T-helper 9 cell (primary cell): ENCODE measurements around the gene GTSE1.
A peak's percentile ranks its signal among the peaks of the same experiment; 100 is the strongest.

Source experiments
- DNase-seq: peaks from one replicate; pipeline ENCODE4 v3.0.0-alpha.2; 2020

The GTSE1 gene

DNA sequence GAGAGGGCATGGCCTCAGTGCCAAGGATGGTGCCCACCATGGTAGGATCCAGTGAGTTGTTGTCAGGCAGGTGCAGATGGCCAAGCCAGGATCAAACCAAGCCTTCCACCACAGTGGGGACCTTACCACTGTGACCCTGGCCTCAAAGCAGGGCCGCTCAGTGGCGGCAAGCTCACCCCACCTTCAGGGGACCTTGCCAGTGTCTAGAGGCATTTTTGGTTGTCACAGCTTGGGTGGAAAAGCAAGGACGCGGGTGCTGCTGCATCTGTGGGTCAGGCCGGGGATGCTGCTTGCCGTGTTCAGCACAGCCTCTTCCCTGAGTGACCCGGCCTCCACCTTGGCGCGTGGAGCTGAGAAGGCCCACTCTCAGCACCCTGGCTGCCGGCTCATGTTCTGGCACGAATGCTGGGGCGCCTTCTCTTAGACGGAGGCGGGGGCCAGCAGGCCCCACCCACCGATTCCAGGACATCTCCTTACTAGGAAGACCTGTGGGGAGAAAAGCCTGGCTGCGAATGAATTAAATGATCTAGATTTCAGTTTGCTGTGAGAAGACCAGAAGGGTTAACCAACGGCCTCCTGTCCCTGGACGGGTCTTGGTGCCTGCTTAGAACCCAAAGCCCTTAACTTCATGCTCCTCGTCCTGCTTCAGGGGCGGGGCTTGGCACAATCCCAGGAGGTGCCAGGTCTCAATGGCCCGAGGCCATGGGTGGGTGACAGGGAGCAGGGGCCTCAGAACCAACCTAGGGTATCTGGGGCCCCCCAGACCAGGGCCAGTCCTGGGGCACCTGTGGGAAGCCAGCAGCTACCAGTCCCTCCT, 57.7 kb downstream of the GTSE1 start:
- no peak for DNase-seq

DNA sequence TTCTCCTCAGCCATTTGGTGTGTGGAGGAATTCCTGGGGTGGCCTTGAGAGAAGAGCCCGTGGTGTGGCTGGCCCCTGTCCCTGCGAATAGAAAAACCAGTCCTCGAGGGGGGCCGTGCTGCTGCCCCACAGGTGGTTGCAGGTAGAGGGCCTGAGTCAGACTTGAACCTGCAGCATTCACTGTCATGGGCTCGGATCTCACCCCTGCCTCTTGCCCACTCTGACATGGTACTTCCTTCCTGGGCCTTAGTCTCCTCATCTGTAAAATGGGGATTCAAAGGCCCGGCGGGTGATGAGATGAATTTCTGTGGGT, 58.3 kb downstream of the GTSE1 start:
- DNase-seq: no peak

DNA sequence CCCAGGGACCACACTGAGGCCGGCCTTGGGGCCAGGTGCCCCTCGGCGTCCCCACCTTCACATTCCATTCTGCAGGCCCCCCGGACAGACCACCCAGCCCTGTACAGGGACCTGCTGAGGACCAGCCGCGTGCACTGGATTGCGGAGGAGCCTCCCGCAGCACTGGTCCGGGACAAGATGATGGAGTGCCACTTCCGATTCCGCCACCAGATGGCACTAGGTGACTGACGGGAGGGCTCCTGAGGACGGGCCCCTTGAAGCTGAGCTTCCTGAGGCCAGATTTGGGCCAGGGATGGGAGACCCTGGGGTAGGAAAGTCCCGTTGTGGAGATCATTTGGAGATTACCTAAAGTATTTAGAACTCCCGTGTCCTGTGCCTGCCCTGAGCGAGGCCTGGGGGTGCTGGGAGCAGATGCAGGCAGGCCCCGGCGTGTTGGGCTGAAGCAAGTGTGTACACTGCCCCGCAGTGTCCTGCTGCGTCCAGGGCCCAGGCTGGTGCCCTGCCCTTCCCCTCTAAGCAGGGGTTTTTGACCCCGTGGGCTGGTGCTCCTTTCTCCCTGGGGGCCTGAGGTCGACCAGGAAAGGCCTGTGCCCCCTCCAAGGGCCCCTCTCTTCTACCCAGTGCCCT, 58.8 kb downstream of the GTSE1 start:
- DNase-seq: peak; percentile 32

DNA sequence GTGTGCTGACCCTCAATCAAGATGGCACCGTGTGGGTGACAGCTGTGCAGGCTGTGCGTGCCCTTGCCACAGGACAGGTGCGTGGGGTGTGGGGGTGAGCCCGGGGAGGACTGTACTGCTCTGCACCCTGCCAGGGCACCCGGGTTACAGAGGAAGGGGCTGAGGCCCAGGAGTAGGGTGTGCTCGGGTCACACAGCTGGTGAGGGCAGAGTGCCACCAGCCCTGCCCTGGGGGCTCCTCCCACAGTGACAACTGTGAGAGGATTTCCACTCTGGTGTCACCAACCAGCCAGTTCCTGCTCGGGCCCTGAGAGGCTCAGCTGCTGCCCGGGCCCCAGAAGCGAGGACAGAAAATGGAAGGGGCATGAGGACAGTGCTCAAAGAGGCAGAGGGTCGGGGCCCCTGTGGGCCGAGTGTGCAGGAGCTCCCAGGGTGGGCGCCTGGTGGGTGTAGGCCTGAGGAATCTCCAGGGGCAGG, 59.4 kb downstream of the GTSE1 start:
- no peak for DNase-seq

DNA sequence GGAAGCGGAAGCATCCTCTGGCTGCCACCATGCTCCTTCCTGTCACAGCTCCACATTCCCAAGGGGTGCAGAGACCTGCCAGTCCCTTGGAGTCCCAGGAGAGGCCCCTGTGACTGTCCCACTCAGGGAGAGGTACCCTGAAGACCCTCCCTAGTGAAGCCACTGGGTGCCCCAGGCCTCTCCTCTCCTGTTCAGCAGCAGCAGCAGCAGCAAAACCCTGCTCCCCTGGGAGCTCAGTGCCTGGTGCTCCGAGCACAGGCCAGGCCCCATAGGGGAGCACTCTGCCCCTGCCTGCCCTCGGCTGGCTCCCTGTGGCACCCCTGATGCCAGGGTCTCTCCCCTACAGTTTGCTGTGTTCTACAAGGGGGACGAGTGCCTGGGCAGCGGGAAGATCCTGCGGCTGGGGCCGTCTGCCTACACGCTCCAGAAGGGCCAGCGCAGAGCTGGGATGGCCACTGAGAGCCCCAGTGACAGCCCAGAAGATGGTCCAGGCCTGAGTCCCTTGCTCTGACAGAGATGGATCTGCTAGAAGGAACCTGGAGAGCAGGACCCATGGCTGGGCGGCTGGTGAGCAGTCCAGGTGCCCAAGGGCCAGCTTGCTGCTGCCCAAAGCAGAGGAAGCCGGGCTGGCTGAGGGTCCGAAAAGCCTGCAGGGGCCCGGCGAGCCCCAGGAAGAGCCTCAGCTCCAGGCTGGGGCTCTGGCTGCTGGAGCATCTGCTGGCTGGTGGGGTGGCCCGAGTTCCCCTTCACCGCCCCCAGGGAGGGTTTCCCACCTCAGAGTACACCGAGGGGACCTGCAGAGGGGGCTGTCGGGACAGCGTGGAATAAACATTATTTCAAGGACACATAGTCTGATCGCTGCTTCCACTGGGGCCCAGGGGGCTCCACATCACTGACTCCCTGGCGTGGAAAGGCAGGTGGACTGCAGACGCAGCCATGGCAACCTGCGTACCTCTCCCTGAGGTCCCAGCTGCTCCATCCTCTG, 60.1 kb downstream of the GTSE1 start:
- DNase-seq: no peak

DNA sequence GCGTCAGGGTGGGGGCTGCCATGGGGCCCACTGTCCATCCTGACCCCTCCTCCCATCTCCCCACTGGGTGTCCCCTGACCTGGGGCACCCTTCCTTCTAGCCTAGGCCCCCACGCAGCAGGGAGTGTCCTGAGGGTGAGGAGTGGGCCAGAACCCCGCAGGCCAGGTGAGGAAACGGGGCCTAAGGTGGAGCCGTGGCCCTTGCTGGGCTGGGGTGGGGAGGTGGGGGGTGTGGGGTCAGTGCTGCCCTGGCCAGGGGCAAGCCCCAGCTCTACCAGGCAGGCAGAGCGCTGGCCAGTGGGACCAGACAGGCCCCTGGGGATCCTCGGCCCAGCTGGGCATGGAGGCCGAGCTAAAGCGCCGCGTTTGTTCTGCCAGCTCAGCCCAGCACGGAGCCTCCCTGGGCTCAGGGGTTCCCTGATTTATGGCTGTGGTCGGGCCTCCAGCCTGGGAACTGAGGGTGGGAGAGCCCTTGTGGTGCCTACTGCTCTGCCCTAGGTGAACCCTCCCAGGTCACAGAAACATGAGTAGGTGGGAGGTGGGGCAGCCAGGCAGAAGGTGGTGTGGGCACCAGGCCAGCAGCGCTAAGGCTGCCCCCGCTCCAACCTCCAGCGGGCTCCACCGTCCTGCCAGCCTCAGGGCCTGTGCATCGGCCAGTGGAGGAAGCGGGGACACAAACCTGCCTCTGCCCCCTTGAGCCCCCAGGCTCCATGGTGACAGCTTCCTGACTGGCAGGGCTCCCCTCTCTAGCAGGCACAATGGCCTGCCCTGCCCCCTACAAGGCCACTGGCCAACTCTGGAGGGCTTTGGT, 61.2 kb downstream of the GTSE1 start:
- DNase-seq: no peak

DNA sequence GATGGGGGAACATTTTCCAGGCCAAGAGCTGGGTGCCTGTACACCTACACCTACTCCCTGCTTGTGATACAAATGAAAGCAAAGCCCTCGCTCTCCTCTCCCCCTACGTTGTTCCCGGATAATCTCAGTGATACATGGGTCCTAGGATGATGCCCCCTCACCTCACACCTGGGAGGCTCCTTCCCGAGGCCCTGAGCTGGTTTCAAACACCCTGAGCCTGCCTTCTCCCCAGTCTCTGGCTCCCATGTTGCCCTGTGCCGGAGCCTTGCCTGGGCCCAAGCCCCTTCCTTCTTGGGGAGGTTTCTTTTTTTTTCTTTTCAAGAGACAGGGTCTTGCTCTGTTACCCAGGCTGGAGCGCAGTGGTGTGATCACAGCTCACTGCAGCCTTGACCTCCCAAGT, 62.1 kb downstream of the GTSE1 start:
- no peak for DNase-seq

DNA sequence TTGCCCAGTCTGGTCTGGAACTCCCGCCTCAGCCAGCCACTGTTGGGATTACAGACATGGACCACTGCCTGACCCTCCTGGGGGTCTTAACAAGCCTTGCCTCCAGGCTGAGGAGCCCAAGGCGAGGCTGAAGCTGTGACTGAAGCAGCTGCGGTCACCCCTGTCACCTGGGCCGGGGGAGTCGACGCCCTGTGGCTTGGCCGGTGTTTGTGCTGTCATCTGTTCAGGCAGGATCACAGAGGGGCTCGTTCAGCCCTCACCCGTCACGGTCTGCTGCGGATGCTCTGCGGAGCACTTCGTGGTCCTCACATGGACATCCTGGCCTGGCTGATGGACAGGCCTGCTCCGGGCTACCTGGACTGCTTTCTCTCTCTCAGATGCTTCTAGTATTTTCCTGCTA, 62.7 kb downstream of the GTSE1 start:
- no peak for DNase-seq

DNA sequence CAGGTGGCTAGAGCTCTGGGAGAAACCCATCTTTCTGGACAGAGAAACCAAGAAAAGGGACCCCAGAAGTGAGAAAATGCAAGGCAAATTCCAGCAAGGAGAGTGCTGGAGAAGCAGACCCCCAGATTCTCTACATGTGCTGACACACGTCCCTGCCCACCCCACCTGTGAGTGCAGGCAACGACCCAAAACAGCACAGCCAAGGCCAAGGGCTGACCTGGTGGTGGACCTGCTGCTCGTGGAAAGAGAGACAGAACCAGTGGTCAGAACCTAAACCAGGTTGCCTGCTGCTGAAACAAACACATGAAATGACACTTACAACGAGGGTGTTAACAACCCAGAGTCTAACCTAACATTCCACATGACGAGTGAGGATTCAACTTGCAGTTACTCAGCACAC, 63.4 kb downstream of the GTSE1 start:
- no peak for DNase-seq

DNA sequence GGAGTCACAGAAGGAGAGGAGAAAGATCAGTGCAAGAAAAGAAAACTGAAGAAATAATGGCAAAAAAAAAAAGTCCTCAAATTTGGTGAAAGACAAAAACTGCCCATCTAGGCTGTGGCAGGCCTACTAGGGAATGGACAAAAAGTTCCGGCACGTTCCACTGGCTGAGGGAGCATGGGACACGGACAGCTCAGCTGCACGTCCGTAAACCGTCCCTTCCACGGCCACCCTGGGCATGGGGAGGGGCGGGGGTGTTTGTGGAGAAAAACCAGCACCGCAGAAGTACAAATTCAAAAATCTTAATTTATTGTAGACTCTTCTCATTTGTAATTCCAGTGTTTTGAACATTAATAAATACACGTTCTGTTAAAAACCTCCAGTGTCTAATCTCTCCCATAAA, 64.2 kb downstream of the GTSE1 start:
- DNase-seq: no peak

DNA sequence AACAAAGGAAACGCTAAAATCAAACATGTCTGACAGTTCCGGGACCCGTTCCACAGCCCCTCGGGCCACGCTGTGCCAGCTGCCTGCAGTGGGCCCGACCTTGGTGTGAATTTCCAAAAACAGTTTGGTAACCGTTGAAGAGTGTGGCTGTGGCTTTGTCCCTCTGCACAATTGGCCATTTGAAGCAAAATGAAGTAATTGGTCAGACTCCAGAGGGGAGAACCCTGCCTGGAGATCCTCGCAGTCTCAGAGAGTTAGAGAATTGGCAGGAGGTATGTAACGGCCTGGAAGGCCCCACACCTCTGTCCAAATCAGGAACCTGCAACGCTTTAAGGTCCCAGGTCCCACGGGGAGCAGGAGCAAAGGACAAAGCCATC, 65.1 kb downstream of the GTSE1 start:
- no peak for DNase-seq

DNA sequence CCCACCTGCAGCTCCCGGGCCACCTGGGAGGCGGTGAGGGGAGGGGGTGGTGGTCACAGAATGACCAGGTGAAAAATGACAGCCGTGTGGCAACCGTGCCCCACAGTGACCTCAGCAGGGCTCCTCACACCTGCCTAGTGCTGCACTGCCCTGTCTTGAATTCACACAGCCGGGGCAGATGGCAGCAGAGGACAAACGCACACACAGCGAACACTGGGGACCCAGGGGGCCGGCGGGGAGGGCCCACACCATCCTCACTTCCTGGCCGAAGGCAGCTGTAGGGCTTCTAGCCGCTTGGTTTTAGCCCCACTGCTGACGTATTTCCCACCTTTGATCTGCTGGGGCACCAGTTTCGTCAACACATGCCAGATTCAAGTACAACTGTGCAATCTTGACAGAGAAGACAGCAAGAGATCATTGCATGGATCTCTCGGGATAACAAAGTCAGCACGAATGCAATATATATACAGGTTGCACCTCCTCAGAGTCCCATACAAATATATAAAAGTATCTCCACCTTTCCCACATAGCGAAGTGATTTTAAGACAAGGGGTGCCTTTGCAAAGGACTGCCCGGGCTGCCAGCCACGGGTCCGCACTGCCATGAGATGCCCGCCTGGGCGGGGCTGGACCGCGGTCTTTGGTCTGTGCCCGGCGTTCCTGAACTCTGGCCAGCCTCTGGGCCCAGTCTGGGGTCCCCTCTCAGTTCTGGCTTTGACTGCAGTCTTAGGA, 65.7 kb downstream of the GTSE1 start:
- DNase-seq: no peak

DNA sequence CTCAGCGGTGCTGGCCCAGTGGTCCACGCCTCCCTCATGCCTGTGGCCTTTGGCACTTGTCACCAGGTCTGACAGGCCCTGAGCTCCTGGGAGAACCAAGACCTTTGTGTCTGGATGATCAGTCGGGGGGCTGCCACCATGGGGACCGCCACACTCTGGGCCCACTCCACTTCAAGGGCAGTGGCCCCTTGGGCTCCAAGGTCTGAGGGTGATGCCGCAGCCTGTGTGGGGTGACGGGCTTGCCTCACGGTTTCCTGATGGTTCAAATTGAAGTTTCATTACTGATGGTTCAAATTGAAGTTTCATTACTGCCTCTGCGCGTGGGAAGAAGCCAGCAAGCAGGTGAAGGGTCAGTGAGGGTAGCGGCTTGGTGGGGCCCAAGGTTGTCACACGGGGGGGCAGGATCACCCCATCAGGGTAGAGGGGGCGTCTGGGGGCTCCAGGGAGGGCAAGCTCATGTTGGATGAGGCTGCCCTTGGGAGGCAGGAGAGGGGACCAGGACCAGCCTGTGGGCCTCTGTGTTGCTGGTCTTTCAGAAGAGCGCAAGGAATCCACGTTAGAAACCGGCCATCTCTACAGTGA, 66.4 kb downstream of the GTSE1 start:
- no peak for DNase-seq

DNA sequence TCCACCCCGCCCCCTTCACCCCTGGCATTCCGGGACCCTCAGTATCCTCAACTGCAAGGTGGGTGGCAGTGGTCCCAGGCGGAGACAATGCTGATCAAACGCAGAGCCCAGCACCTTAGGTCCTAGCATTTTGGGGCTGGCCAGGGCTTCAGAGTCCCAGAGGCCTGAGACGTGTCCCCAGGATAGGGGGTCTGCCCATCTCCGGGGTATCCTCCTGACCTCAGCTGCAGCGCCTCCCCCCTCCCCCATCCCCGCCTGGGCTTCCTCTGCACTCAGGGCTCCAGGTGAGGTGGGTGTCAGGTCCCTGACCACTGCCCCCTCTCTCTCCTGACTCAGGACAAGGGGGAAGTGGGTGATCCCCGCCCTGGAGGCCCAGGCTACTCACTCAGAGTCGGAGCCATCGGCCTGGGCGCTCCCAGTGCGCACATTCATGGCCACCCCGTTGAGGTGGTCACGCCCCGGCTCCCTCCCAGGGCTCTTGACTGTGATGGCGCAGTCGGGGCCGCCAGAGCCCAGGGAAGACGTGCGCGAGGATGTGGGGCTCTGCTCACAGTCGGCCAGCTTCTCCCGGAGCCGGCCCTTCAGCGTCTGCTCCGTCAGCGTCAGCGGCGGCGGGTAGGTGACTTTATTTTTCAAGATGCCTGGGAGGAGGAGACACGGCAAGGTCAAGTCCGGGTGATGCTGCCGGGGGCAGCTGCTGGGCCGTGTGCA, 67.1 kb downstream of the GTSE1 start:
- no peak for DNase-seq

DNA sequence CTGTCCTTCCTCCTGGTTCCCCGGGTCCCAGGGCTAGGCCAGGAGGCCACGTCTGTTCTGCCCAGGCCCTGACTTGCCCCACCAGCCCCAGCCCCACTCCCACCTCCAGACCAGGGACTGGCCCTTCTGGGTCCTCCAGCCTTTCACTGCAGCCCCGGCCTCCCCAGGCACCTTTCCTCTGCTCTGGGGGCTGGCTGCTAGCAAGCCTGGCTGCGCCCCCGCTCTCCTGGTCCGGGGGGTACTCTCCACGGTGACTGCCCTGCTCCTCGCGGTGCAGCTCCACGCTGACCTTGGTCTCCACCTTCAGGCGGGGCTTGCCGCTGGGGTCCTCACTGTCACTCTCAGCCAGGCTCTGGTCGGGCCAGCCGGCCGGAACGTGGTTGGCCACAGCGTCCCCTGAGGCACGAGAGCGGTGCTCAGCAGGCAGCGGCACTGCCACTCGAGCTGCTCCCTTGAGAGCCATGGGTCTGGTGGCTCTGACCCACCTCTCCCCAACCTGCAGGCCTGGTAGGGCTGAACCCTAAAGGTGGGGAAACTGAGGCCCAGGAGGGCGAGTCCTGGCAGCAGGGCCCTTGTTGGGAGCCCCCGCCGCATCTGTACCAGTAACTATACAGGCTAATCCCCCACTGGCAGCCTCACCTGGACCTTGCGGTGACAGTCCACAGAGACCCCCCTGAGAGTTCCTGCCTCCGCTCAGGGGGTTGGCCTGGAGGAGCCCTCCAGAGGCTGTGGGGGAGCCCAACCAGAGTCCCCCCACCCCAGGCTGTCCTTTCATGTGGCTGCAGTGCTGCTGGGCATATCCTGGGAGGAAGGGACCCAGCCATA, 67.9 kb downstream of the GTSE1 start:
- DNase-seq: no peak

DNA sequence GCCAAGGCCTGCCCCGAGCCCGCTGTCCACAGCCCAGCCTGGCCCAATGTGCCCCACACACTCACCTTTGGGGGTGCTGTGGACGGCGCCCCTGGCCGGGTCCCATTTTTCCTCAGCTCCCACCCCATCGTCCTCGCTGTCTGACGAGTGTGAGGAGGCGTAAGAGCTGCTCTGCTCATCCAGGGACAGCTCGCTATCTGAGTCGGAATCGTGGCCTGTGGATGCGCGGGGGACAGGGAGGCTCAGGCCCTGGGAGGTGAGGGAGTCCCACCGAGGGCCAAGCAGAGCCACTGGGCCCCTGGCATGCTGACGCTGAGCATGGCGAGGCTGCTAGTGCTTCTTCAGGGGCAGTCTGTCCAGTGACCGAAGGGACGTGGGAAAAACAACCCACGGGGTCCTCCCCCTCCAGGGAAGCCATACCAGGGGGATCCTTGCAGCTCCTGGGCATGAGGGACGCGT, 68.5 kb downstream of the GTSE1 start:
- no peak for DNase-seq

DNA sequence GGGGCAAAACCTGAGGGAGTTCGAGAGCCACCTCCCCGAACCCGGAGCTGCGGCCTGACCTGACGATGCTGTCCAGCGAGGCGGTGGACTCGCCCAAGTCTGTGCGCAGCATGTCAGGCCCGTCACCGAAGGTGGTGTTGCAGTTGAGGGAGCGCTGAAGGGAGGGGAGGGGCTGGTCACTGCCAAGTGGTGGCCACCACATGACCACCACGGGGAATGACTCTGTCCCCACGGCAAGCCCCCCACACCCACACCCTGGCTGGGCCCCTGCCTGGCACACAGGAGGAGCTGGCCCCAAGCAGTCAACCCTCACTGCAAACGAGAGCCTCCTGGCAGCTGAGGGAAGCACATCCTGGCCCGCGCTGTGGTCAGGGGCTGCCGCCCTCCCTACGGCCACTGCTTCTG, 69.7 kb downstream of the GTSE1 start:
- DNase-seq: no peak

DNA sequence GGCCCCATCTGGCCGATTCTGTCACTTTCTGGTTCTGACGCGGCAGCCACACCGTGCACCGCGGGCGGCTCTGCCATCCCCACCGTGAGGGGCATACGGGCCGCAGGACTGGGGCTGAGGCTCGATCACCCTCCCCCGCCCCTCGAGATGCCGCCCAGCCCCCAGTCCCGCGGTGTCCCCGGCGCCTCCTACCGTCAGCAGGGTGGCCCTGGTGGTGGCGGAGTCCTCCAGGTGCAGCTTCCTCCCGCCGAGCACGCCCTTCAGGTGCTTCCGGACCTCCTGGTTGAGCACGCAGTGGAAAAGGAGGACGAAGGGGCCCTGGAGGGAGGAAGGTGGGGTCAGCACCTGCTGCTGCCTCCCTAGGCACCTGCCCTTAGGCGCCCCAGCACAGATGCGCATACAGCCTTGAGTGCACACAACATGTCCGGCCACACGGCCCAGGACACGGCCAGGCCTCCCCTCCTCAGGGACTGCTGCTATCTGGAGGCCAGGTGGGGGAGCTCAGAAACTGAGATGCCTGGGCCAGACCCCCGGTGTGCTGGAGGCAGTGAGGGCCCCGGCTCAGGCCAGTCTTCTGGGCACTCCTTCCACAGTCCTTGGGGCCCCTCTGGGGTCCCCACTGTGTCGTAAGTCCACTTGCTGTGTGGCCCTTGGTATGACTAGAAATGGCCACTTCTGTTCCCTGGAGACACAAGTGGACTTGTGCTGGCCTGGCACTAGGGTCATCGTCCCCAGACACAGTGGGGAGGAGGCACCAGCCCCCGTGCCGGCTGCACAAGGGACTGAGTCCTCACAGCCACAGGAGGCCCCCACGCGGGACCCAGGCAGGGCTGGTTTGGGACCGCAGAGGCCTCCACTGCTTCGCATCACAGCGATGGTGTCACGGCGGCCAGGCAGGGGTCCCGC, 70.4 kb downstream of the GTSE1 start:
- DNase-seq: no peak
